ENCODE data around the gene IFNE.

GRCh38 chr9:21452681-21453080 lies 29.4 kb downstream of the IFNE start:
- TF ChIP-seq CHD2 (IDR thresholded peaks at IDR 0.05; ENCODE audit: low read length, partially characterized antibody) (no peak), POLR2AphosphoS5 (IDR thresholded peaks at IDR 0.05; ENCODE audit: low read depth, low read length) (no peak), YY1 (IDR thresholded peaks at IDR 0.05; ENCODE audit: low read depth) (no peak), SMC3 (IDR thresholded peaks at IDR 0.05; ENCODE audit: low read depth, low read length) (no peak), EZH2phosphoT487 (IDR thresholded peaks at IDR 0.05; ENCODE audit: borderline replicate concordance, low read depth) (no peak), REST (IDR thresholded peaks at IDR 0.05; ENCODE audit: low read depth, low read length) (no peak), MAX (IDR thresholded peaks at IDR 0.05; ENCODE audit: low read depth) (no peak), SIN3A (IDR thresholded peaks at IDR 0.05; ENCODE audit: borderline replicate concordance, low read depth, low read length) (no peak), CTCF (IDR thresholded peaks at IDR 0.05) (no peak), FOXM1 (IDR thresholded peaks at IDR 0.05; ENCODE audit: low read depth) (no peak), RXRA (IDR thresholded peaks at IDR 0.05; ENCODE audit: borderline replicate concordance, low read depth) (no peak), TAF1 (IDR thresholded peaks at IDR 0.05; ENCODE audit: borderline replicate concordance, low read depth, low read length) (no peak), GABPA (IDR thresholded peaks at IDR 0.05; ENCODE audit: low read depth) (no peak)

Data from SK-N-SH (cell line).